ENCODE results near the gene TAF7L. TPM values are rescaled to one million over a fixed set of nuclear protein-coding genes. Genes with fewer than 3 reads are reported as not detected.

Gene TAF7L
- total and polyA plus RNA-seq, 2 of the 13 experiments (the other 11 are each of a cell fraction or from before 2014, with no cell fraction given) = 0.05 TPM; not detected in 1

DNA sequence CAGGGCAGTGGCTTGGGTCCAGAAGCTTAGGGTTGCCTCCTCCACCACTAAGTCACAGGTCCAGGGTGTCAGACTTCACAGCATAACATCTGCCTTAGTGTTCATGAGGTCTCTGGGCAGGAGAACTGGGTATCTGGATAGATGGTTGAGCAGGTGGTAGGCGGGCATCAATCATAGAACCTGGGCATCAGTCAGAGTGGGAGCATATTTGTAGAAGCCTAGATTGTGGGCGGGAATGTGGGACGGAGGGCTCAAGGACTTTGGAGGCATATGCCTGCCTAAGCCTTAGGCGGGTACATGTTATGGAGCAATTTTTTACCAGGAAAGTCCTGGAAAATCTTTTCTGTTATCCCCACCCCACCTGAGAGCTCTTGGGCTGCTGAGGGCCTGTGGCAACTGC is 28.5 kb downstream of the TAF7L start:
- ChIA-PET POLR2A (no interaction called here), CTCF (ENCODE audit: low intra/inter-chr PET ratio, low total read pairs) (no interaction called here)
- no peak overlapping the region for H3K9ac ChIP-seq (ENCODE audit: insufficient read depth, low read depth, low read length)
- no peak overlapping the region for H3K4me3 ChIP-seq (replicated peaks in 1 of 3; ENCODE audit: insufficient read depth in 1 of 3, low read depth in 2 of 3, low read length in 3 of 3)
- H3K27me3 ChIP-seq (ENCODE audit: control insufficient read depth in 1 of 2, insufficient read depth in 2 of 2, low read length in 2 of 2) = no peaks in the 10 kb centered on the region
- no TSS peak for BruUV-seq (replicated peaks)
- H3K79me2 ChIP-seq (ENCODE audit: insufficient read depth, low read length) = no peaks in the 10 kb centered on the region
- in situ Hi-C loops (cut with HindIII; ENCODE audit: extremely low pct_ligation_motif_present, low pct_unique_long_range_greater_than_20kb) = no loop called here
- no peak for FAIRE-seq
- H4K20me1 ChIP-seq (ENCODE audit: insufficient read depth, low read length) = no peaks in the 10 kb centered on the region
- H3K4me2 ChIP-seq (ENCODE audit: low read depth, low read length) = no peak overlapping the region
- no peak for ATAC-seq
- intact Hi-C loops (cut with micrococcal nuclease; ENCODE audit: unreplicated experiment) = no loop called here
- H3K27ac ChIP-seq (ENCODE audit: extremely low read length, insufficient read depth, low read length) = no peak overlapping the region
- H3K4me1 ChIP-seq (ENCODE audit: insufficient read depth, low read length) = no peaks in the 10 kb centered on the region
- no peaks in the 10 kb centered on the region for H3K36me3 ChIP-seq (replicated peaks in 1 of 2; ENCODE audit: control insufficient read depth in 1 of 2, insufficient read depth in 2 of 2, low read length in 2 of 2)
- H2AFZ ChIP-seq (ENCODE audit: low read length) = no peak overlapping the region
- H3K9me3 ChIP-seq (ENCODE audit: low read length) = no peaks in the 10 kb centered on the region
- no peak for DNase-seq (ENCODE audit: low spot score)
- WGBS (ENCODE audit: low lambda C conversion rate) = 0% methylated on average over 3 of the region's 4 CpGs
- no peak for TF ChIP-seq ZNF333 (CRISPR knock-in tag; IDR thresholded peaks at IDR 0.05; ENCODE audit: borderline replicate concordance)
- no peak for TF ChIP-seq PRPF4 (IDR thresholded peaks at IDR 0.05; ENCODE audit: low read depth, low read length, poor library complexity, severe bottlenecking)
- no peak for TF ChIP-seq ZNF644 (CRISPR knock-in tag; IDR thresholded peaks at IDR 0.05; ENCODE audit: low read depth)
- TF ChIP-seq, protein P1, sequence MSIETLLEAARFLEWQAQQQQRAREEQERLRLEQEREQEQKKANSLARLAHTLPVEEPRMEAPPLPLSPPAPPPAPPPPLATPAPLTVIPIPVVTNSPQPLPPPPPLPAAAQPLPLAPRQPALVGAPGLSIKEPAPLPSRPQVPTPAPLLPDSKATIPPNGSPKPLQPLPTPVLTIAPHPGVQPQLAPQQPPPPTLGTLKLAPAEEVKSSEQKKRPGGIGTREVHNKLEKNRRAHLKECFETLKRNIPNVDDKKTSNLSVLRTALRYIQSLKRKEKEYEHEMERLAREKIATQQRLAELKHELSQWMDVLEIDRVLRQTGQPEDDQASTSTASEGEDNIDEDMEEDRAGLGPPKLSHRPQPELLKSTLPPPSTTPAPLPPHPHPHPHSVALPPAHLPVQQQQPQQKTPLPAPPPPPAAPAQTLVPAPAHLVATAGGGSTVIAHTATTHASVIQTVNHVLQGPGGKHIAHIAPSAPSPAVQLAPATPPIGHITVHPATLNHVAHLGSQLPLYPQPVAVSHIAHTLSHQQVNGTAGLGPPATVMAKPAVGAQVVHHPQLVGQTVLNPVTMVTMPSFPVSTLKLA (IDR thresholded peaks at IDR 0.05) = no peak
- TF ChIP-seq SP4 (CRISPR knock-in tag; IDR thresholded peaks at IDR 0.05) = no peak
- TF ChIP-seq, protein P2, sequence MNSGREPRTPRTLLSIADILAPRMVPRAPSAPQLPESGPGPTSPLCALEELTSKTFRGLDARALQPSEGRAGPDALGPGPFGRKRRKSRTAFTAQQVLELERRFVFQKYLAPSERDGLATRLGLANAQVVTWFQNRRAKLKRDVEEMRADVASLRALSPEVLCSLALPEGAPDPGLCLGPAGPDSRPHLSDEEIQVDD (CRISPR knock-in tag; IDR thresholded peaks at IDR 0.05; ENCODE audit: borderline replicate concordance) = no peak
- TF ChIP-seq, protein P3, sequence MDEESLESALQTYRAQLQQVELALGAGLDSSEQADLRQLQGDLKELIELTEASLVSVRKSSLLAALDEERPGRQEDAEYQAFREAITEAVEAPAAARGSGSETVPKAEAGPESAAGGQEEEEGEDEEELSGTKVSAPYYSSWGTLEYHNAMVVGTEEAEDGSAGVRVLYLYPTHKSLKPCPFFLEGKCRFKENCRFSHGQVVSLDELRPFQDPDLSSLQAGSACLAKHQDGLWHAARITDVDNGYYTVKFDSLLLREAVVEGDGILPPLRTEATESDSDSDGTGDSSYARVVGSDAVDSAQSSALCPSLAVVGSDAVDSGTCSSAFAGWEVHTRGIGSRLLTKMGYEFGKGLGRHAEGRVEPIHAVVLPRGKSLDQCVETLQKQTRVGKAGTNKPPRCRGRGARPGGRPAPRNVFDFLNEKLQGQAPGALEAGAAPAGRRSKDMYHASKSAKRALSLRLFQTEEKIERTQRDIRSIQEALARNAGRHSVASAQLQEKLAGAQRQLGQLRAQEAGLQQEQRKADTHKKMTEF (CRISPR knock-in tag; IDR thresholded peaks at IDR 0.05) = no peak
- TF ChIP-seq ZBTB8A (CRISPR knock-in tag; IDR thresholded peaks at IDR 0.05; ENCODE audit: borderline replicate concordance, low read depth) = no peak
- no peak for TF ChIP-seq POLR2AphosphoS2 (IDR thresholded peaks at IDR 0.05; ENCODE audit: low read depth, low read length)
- no peak for TF ChIP-seq ZMYM4 (CRISPR knock-in tag; IDR thresholded peaks at IDR 0.05)
- TF ChIP-seq, protein P4, sequence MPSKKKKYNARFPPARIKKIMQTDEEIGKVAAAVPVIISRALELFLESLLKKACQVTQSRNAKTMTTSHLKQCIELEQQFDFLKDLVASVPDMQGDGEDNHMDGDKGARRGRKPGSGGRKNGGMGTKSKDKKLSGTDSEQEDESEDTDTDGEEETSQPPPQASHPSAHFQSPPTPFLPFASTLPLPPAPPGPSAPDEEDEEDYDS (CRISPR knock-in tag; IDR thresholded peaks at IDR 0.05) = no peak
- TF ChIP-seq, protein P5, sequence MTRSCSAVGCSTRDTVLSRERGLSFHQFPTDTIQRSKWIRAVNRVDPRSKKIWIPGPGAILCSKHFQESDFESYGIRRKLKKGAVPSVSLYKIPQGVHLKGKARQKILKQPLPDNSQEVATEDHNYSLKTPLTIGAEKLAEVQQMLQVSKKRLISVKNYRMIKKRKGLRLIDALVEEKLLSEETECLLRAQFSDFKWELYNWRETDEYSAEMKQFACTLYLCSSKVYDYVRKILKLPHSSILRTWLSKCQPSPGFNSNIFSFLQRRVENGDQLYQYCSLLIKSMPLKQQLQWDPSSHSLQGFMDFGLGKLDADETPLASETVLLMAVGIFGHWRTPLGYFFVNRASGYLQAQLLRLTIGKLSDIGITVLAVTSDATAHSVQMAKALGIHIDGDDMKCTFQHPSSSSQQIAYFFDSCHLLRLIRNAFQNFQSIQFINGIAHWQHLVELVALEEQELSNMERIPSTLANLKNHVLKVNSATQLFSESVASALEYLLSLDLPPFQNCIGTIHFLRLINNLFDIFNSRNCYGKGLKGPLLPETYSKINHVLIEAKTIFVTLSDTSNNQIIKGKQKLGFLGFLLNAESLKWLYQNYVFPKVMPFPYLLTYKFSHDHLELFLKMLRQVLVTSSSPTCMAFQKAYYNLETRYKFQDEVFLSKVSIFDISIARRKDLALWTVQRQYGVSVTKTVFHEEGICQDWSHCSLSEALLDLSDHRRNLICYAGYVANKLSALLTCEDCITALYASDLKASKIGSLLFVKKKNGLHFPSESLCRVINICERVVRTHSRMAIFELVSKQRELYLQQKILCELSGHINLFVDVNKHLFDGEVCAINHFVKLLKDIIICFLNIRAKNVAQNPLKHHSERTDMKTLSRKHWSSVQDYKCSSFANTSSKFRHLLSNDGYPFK (CRISPR knock-in tag; IDR thresholded peaks at IDR 0.05; ENCODE audit: borderline replicate concordance) = no peak
- TF ChIP-seq ZFP36L2 (CRISPR knock-in tag; IDR thresholded peaks at IDR 0.05) = no peak

All from HepG2 (cell line).